ENCODE data around the gene CAMSAP1.

CAMSAP1 gene

DNA sequence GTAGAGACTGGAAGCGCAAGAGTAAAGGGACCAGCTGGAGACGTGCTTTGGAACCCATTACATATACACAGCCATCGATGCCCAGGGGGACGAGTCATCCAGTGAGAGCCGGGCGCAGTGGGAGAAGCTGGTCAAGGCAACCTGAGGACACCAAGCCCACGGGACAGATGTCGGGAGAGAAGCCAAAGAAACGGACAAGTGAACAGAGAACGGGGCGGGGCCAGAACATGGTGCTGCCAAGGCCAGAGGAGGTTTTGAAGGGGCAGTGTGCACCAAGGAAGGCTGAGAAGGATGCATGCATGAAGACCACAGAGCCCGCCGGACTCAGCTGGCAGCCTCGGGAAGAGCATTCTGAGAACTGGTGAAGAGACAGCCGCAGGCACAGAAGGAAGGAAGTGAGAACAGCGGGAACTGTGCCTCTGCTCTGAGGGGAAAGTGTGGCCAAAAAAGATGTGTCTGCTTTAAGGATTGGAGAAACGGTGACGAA lies 20.3 kb downstream of the CAMSAP1 start:
- TF ChIP-seq CTCF (IDR thresholded peaks at IDR 0.05; ENCODE audit: low read depth, low read length, missing control alignments), result no peak
- DNase-seq (ENCODE audit: low read depth), result no peak
- H3K4me3 ChIP-seq (ENCODE audit: low read depth, low read length), result no peak overlapping the region
- in situ Hi-C loops (cut with HindIII; ENCODE audit: low sequenced_read_pairs), result no loop called here

- no peak for TF ChIP-seq CTCF (IDR thresholded peaks at IDR 0.05; ENCODE audit: low read depth, low read length, missing control alignments)
- H3K4me3 ChIP-seq (ENCODE audit: low read depth, low read length), result no peak overlapping the region
- DNase-seq (ENCODE audit: low read depth), result no peak
- in situ Hi-C loops (cut with HindIII; ENCODE audit: low sequenced_read_pairs), result no loop called here
Observed at GRCh38 chr9:135886147-135886981, 21.0 kb downstream of the CAMSAP1 start.

- no peak for TF ChIP-seq CTCF (IDR thresholded peaks at IDR 0.05; ENCODE audit: low read depth, low read length, missing control alignments)
- in situ Hi-C loops (cut with HindIII; ENCODE audit: low sequenced_read_pairs), result no loop called here
- H3K4me3 ChIP-seq (ENCODE audit: low read depth, low read length), result no peak overlapping the region
- no peak for DNase-seq (ENCODE audit: low read depth)
Observed at GRCh38 chr9:135885100-135885853, 22.1 kb downstream of the CAMSAP1 start.

GRCh38 chr9:135884328-135885035 lies 22.9 kb downstream of the CAMSAP1 start:
- no peak for TF ChIP-seq CTCF (IDR thresholded peaks at IDR 0.05; ENCODE audit: low read depth, low read length, missing control alignments)
- no peak overlapping the region for H3K4me3 ChIP-seq (ENCODE audit: low read depth, low read length)
- in situ Hi-C loops (cut with HindIII; ENCODE audit: low sequenced_read_pairs), result no loop called here
- DNase-seq (ENCODE audit: low read depth), result no peak

GRCh38 chr9:135883410-135884089 lies 23.8 kb downstream of the CAMSAP1 start:
- no peak for TF ChIP-seq CTCF (IDR thresholded peaks at IDR 0.05; ENCODE audit: low read depth, low read length, missing control alignments)
- DNase-seq (ENCODE audit: low read depth), result no peak
- in situ Hi-C loops (cut with HindIII; ENCODE audit: low sequenced_read_pairs), result no loop called here
- no peak overlapping the region for H3K4me3 ChIP-seq (ENCODE audit: low read depth, low read length)

DNA sequence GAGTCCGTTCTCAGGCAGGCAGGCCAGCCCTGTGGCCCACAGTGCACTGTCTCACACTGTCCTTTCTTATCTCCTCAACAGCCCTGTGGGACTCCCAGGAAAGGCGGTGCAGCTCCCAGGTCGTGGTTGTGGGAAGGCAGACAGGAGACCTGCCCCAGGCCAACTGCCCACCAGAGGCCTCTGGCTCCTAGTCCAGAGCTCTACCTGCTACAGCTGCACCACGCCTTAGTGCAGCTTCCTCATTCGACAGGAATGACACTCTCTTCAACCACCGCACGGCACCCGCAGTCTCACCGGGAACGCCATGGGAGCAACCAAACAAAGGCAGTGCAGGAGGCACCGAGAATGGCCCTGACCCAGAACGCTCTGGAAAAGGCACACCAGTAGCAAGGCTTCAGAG lies 25.3 kb downstream of the CAMSAP1 start:
- no peak for DNase-seq (ENCODE audit: low read depth)
- no peak for TF ChIP-seq CTCF (IDR thresholded peaks at IDR 0.05; ENCODE audit: low read depth, low read length, missing control alignments)
- in situ Hi-C loops (cut with HindIII; ENCODE audit: low sequenced_read_pairs), result no loop called here
- H3K4me3 ChIP-seq (ENCODE audit: low read depth, low read length), result no peak overlapping the region

Data from astrocyte of the cerebellum (primary cell).